CD4-positive, alpha-beta T cell treated with Interleukin-10 for 1 hour (primary cell): ENCODE data around the gene FANCC.

Source experiments
- DNase-seq: peaks from one replicate; pipeline ENCODE4 v3.0.0-alpha.2; 2020

Gene FANCC

DNA sequence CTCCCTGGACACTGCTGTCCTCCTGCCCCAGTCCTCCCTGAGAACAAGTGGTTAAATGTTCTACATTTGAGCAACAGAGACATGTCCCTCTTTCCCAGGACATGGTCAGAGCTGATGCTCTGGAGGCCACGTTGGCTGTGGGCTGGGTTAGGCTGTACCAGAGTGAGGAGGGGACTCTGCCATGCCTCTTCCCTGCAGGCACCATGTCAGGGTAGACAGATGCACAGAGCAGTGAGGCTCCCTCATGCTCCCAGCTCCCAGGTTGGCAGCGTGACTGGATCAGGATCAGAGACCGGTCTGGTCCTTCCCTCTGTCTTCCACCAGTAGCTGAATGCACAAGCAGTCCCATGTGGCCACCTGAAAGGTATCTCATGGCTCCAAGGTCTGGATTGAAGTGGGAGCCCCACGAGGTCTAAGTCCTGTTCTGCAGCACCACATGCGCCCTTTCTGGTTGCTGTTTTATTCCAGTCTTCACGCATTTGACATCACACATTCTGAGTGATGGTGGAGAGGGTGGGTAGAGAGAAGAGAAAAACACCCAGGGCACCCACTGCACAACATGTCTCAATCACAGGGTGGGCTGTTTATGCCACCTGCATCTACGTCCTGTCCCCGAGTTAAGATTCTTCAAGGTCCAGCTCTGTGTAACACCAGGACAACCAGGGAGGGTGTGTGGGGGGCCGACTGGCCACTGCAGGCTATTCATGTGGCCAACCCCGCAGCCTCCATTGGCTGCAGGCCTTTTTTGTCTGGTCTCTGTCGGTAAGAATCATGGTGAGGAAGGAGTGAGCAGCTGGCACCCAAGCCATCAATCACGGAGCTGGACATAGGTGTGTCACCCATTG is 204.9 kb downstream of the FANCC start:
- DNase-seq, result no peak

DNA sequence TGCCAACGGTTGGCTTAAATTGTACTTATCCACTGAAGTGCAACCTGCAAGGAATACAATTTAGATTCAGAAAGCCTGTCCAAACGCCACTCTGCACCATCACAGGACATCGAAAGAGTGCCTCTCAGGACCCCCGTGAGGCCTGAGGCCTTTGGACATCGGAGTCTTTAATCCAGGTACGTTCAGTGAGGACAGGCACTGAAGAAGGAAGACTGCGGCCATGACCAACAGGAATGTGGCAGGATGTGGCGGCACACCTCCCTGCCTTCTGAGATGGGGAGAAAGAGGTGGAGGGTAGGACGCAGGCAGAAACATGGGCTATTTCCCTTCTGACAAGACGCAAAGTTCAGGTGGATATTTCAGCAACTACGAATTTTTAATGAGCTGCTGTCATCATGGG is 205.8 kb downstream of the FANCC start:
- no peak for DNase-seq

DNA sequence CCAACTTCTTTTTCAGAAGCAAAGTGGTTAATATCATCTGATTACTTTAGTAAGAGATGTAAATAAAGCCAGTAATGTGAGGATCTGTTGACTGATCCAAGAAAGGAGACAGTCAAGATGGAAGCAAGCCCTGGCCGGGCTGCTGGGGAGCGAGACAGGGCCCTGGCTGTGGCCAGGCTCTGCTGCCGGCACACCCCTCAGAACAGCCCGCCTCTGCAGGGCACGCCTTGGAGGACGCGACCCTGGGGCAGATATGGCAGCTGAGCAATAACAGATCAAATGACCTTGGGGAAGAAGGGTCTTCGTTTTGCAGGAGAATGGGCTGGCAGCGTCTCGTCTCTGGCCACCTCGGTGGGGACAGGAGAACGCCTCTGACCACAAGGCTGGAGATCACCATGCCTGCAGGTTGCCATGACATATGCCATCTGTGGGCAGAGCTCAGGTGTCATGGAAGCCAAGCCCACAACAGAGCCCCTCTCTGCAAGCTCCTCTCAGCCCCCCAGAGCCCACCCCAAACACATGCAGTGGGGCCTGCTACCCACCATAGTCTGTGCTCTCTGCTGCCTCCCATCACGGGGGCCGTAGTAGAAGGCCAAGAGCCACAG is 206.5 kb downstream of the FANCC start:
- DNase-seq, result no peak

DNA sequence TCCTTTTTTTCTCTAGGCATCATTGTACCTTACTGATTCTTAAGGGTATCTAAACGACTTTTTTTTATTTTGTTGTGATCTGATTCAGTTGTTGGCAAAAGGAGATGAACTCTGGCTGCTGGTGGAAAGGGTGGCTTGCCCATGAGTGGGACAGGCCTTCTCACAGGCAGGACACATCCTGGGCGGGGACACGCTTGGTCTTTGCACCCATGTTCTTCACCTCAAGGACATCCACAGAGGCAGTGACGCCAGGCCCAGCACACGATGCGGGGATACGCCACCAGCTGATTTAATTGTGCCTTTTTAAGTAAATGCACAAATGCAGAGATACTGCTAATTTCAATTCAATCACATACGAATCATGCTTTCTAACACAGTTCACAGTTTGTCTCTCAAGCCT is 208.1 kb downstream of the FANCC start:
- no peak for DNase-seq

DNA sequence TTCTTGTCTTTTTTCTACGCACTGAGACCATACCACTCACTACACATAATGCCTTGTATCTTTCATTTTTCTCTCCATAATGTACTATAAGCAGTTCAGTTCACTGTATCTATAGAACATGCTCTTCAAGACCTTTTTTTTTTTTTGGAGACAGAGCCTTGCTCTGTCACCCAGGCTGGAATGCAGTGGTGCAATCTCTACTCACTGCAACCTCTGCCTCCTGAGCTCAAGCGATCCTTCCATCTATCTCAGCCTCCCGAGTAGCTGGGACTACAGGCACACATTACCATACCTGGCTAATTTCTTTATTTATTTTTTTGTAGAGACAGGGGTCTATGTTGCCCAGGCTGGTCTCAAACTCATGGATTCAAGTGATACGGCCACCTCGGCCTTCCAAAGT is 208.7 kb downstream of the FANCC start:
- no peak for DNase-seq

DNA sequence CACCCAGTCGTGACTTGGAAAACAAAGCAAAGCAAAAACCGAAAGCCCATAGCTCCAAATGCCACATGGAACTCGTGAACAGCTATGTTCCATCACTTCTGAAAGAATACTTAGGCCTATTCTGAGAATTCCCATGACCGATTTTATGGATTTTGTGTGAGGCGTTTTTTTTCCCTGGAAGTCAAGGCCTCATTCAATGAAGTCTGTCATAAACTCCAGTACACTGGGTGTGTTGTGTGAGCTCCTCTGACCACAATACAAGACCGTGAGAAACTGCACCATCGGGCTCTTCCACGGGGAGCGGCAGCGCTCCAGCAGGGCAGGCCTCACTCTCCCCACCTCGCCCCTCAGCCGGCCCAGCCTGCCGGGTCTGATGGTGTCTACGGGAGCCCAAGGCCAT is 209.5 kb downstream of the FANCC start:
- no peak for DNase-seq

DNA sequence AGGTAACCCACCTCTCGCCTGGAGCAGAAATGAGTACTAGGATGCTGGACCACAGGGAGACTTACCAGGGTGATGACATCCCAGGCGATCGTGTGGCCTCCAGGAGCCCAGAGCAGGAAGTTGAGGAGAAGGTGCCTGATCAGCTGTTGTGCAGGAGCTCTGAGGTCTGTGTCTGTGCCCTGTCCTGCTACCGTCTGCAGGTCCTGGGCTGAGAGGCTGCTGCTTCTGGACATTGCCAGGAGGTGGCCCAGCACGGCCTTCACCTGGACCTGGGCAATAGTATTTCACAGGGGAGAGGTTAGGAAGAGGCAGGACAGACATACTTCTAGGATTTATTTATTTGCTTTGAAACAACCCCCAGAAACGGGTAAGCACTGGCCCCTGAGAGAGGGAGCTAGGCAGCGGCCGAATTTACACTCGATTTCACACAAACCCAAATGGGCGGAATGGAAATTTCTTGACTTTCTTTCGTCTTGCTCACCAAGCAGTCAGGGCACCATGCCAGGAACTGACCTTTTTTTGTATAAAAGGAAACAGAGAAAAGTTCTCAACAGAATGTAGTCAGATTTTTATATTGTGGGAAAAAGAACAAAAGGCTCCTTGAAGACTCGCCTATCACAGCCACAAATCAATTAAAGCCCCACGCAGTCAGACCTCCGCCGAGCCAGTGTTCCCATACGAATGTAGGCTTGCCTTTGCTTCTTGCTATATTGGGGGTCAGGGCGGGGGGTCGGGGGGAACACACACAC is 210.3 kb downstream of the FANCC start:
- no peak for DNase-seq

DNA sequence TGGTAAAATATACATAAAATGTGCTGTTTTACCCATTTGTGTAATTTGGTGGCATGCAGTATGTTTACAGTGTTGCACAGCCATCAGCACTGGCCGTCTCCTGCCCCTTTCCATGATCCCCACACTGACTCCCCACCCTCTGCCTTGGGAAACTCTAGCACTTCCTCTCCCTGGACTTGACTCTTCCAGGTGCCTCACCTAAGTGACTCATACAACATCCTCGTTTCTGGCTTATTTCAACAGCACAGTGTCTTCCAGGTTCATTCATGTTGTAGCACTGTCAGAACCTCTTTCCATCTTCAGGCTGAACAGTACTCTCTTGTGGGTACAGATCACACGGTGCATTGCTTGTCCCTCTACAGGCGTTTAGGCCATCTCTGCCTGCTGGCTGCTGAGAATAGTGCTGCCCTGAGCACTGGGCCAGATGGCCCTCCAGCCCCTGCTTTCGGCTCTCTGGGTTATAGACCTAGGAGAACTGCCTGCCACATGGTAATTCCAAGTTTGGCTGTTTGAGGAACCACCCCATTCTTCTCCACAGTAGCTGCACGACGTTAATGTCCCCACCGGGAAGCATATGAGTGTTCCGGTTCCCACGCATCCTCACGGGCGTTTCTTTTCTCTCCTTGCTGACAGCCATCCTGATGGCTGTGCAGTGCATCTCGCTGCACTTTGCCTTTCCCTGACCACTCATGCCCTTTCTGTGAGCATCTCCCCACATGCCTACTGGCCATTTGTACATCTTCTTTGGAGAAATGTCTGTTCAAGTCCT is 211.8 kb downstream of the FANCC start:
- no peak for DNase-seq

DNA sequence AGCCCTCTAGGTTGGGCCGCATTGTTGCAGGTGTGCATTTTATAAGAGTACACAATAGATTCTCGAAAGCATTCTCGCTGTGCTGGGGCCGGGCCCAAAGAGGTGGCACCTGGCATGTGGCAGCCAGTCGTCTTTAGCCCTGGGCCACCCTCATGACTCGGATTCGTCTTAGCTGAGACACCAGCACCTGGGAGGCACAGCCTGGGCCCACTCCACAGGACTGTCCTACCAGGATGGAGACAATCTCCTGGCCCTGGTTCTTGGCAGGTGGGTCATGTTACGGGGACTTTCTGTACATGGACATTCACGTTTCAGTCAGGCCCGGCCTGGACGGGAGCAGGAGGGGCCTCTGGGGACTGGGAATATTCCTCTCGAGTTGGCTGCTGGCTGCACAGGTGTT is 212.5 kb downstream of the FANCC start:
- DNase-seq, result no peak

DNA sequence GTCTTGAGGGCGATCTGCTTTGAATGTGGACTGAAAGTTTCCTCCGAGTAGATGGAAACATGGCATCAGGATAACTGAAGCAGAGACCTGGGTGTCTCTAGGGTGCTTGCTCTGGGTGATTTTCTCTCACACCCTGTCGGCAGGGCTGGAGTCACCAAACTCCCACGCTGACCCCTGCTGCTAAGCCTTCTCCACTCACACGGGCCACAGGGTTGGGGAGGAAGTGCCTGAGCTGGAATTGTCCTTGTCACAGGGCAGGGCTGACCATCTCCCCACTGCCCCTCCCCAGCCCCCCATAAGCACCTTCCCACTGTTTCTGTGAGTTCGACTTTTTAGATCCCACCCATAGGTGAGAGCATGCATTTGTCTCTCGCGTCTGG is 212.9 kb downstream of the FANCC start:
- DNase-seq, result no peak

DNA sequence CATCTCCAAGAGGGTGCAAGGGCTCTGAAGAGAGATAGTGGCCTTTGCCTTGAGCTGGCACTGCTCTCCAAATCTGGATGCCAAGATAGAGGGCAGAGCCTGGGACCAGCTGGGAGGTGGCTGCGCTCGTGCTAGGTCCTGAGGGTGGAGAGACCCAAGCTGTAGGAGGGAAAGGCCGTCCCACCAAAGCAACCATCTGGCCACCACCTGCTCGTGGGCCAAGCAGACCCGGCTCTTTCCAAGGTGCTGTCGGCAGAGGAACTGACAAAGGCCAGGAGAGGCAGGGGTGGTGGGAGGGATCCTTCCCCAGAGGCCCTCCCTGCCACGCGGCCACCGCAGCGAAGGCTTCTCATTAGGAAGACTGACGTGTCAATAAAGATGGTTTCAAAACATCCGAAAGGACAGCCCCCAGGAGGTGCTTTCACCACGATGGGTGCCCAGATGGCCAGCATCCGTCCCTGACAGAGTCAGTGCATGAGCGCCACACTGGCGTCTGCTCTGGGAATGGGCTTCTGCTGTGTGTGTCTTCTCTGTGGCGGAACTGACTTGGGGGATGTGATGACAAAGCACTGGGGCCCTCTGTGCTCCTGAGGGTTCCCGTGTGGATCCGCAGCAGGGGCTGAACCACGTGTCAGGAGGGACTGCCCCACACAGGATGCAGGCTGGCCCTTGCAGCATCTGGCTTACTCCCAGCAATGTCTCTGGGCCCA is 213.5 kb downstream of the FANCC start:
- no peak for DNase-seq

DNA sequence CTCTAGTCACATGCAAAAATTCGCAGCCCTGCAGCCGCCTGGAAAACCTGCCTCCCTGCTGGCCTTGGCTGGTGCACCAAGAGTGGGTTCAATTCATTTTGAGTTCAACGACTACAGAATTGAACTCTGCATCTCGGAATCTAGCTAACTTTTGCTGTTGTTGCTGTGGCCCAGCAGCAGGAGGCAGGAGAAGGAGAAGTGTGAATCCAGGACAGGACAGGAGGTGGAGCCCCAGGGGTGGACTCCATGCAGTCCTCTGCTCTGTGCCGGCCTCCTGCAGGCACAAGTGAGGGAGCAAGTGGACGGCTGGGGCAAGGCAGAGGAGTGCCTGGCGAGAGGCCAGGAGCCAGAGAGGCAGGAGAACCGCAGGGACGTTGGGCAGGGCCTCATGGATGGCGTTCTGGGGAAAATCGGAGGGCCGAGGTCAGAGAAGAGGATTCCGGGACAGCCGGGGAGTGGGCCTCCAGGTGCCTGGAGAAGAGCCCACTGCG is 214.2 kb downstream of the FANCC start:
- DNase-seq, result no peak

DNA sequence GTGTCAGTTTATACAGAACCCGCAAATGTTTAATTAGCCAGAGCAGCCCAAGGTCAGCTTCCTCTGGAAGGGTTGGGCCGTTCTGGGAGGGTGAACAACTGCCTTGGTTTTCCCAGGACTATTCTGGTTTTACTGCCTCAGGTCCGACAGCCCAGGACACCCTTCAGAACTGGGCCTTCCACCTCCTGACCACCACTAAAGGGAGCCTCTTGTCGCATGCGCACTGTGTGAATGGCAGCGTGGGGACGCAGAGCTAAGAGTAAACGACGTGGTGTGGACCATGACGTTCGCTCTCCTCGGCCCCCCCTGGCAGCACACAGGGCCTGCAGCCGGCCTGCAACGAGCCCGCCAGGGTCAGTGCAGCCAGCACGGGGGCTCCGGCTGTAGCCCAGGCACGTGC is 214.9 kb downstream of the FANCC start:
- DNase-seq, result no peak

DNA sequence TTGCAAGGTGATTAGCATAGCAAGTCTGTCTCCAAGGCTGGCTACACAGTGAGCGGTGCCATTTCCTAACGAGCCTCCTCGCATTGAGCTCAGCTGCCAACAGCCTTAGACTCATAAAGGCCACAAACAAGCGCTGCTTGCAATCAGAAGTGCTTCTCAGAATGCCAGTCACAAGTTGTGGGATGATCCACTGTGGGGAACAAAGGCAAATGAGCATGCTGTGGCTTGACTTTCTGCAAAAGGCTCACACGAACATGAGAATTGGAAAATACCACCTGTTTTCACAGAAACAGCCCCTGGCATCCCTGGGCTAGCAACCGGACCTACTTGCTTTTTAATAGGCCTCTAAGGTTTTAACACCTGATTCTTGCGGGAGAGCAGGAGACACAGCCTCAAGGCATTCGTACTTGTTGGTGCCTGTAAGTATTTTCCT is 215.5 kb downstream of the FANCC start:
- DNase-seq, result no peak

DNA sequence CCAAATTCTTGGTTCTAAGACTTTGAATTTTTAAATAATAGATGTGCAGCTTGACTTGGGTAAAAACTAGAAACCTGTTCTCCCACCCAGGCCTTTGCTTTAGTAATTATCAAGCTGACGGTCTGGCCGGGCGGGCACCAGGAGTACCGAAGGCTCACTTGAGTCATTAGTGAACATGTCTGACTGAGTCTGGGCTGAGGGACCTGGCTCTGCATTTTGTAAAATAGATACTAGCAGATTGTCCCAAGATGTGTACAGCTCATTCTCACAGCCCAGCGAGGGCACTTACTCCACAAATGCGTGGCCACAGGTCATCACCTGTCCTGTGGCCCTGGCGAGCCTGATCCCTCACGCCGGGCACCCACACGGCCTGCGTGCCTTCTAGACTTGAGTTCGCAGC is 216.2 kb downstream of the FANCC start:
- no peak for DNase-seq

DNA sequence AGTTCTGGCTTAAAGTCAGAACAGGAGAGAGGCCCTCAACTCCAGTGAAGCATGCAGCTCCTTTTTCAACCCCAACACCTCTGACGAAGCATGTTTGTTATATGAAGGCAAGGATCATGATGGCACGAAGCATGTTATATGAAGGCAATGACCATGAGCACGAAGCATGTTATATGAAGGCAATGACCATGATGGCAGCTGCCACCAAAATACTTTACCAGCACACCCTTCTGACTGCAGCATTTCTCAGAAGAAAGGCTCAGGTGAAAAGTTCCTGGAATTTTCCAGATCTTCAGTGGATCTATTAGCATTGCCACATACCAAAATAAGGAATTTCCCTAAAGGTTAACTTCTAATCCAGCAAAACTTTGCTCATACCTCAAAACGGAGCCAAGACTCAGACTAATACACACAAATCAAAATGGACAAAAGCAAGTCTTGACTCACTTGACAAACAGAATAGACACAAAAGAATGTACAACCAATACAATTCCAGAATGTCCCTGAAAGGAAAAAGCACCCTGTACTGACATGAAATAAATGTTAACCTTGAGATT is 217.4 kb downstream of the FANCC start:
- no peak for DNase-seq

DNA sequence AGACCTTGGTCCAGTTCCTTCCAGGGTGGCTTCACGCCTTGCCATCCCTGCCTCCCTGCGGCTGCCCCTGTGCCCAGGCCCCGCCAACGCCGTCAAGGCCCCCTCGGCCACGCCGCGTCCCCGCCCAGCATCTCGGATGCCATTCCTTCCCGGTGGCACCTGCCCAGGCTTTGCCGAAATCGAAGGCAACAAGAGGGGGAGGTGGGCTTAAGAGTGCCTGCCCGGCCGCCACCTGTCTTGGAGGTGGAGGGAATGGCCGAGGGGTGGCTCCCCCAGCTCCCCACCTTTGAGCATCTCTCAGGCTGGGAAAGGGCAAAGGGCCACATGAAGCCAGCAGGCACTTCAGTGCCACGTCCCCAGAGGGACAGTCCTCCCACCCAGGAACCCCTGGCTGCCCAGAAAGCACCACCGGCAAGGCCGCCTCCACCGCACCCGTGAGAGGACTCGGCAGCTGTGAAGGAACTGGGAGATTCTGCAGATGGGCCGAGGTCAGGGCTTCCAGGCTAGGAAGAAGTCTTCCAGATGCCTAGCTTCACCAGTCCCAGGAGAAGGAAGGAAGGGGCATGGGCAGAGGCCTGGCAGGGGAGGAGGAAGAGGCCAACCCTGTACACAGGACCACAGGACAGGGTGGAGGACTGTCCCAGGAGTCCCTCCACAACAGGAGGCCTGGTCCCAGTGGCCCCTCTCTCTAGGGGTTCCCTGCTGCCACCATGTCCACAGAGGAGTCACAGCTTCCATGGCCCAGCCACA is 218.0 kb downstream of the FANCC start:
- DNase-seq, result no peak

DNA sequence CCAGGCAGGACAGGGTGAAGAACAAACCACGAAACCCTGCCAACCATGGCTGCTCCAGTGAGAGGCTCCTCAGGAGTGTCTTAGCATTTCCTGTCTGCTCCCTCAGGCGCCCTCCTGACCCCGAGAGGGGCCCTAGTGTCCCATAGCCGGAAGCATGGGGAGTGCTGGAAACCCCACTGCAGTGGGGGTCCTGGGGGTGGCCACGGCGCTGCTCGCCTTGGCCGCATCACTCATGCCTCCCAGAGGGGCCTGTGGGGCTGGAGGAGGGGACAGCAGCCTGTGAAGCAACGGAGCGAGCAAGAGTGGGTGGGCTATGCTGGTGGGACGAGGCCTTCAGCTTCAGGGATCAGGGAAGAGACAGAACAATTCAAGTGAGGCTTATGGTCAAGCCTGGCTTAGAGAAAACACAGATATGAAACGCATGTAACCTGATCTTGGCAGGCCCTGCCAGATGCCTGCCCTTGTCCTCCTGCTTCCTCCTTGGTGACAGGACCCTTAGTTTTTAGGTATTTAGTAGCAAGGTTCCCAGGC is 219.1 kb downstream of the FANCC start:
- DNase-seq, result no peak

DNA sequence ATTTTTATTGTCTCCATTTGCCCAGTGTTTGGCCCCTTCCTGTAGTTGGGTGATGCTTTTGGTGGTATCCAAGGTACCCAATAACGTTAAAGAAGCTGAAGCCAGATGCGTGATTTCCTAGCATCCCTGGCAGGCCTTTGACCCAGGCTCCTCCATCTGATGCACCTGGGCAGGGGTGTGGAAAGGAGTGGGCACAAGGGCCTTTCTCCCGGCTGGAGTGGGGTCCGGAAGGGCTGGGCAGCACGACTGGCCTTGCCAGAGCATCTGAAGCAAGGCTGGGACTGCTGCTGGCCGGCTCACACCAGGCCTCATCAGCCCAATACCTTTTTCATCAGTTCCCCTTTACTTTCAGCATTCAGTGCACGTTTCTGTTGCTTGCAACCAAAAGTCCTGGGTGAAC is 220.2 kb downstream of the FANCC start:
- DNase-seq, result no peak

DNA sequence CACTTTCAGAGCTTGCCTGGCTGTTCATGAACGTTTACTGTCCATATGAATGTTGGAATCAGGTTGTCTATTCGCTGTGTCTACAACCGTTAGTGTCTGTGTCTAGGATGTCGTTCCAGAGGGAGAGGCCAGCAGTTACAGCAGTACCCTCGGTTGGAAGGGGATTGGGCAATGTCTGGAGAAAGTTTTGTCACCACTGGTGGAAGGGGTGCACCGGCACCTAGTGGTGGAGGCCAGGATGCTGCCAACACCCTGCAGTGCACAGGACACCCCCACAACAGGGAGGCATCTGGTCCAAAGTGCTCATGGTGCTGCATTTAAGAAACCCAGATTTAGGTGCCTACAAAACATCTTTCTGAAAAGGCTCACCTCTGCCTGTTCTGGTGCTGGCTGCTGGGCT is 220.7 kb downstream of the FANCC start:
- DNase-seq, result no peak

DNA sequence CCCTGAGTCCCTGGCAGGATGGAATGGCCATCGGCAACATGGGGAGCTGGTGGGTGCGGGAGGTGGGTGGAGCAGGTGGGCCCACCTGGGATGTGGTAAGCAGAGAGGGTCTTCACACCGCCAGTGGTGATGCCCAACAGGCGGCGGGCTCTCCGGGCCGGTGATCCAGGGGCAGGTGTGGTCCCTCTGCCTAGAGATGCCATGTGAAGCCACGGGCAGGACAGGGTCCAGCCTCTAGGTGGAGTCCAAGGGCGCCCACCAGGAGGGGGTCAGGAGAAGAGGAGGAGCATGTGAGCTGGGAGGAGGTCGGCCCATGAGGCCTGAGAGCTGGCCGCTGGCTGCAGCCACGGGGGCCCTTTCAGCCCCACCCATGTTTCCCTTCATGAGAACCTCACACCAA is 221.1 kb downstream of the FANCC start:
- no peak for DNase-seq
